MM.1S (cell line): Measurements from ENCODE around the gene MOB3B.

Experiments
- EZH2 ChIP-seq: fragments of 300-600 bp; sonication (generic); optimal IDR thresholded peaks from 2 replicates; pipeline ENCODE3; 2017; ENCODE audit warnings: low read depth, mild to moderate bottlenecking, antibody characterized with exemption, low read length, mixed read lengths
- EZH2phosphoT487 ChIP-seq: fragments of 300-600 bp; sonication (generic); IDR thresholded peaks from 2 replicates; pipeline ENCODE4 v1.6.1; 2018; ENCODE audit warnings: antibody characterized with exemption, low read length
- TF ChIP-seq, protein P1 (sequence below): fragments of 300-600 bp; sonication (generic); IDR thresholded peaks from 2 replicates; pipeline ENCODE4 v1.5.1; 2016; ENCODE audit warnings: antibody characterized with exemption, low read length, mixed read lengths

DNA sequence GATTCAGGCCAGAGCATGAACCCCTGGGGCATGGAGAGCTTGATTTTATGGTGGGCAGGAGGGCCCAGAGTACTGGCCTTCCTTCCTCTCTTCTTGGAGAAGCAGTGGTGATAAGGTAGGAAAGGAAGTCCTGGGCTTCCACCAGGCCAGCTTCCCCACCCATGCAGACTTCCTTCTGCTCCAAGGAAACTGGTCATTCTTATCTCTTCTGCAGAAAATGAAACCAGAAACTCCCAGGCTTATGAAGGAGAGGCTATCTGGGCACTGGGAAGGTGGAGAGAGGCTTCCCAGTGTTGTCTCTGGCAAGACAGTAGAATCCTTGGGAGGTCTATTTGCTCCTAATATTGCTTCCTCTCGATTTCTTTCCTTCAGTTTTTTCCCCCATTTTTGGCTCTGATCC, 122.1 kb downstream of the MOB3B start:
- TF ChIP-seq, protein P1, sequence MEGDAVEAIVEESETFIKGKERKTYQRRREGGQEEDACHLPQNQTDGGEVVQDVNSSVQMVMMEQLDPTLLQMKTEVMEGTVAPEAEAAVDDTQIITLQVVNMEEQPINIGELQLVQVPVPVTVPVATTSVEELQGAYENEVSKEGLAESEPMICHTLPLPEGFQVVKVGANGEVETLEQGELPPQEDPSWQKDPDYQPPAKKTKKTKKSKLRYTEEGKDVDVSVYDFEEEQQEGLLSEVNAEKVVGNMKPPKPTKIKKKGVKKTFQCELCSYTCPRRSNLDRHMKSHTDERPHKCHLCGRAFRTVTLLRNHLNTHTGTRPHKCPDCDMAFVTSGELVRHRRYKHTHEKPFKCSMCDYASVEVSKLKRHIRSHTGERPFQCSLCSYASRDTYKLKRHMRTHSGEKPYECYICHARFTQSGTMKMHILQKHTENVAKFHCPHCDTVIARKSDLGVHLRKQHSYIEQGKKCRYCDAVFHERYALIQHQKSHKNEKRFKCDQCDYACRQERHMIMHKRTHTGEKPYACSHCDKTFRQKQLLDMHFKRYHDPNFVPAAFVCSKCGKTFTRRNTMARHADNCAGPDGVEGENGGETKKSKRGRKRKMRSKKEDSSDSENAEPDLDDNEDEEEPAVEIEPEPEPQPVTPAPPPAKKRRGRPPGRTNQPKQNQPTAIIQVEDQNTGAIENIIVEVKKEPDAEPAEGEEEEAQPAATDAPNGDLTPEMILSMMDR, result no peak
- TF ChIP-seq EZH2 (no peak), EZH2phosphoT487 (no peak)
